HEK293 (cell line): ENCODE measurements around the gene NSMCE1.
A peak's percentile ranks its signal among the peaks of the same experiment; 100 is the strongest.

Experiments
- GLIS1 ChIP-seq: fragments of 450-650 bp; formaldehyde crosslinking; IDR thresholded peaks from 2 replicates; pipeline ENCODE4 v1.5.1; 2016; ENCODE audit warnings: missing biosample characterization, missing genetic modification characterization
- SALL2 ChIP-seq: fragments of 450-650 bp; formaldehyde crosslinking; IDR thresholded peaks from 2 replicates; pipeline ENCODE4 v1.5.0; 2017; ENCODE audit warnings: missing biosample characterization, mild to moderate bottlenecking, missing genetic modification characterization, borderline replicate concordance
- SP3 ChIP-seq: fragments of 450-650 bp; formaldehyde crosslinking; IDR thresholded peaks from 2 replicates; pipeline ENCODE4 v1.5.1; 2016; ENCODE audit warnings: missing biosample characterization, missing genetic modification characterization
- ZBTB20 ChIP-seq: fragments of 450-650 bp; formaldehyde crosslinking; IDR thresholded peaks from 2 replicates; pipeline ENCODE4 v1.5.1; 2016; ENCODE audit warnings: missing biosample characterization, missing genetic modification characterization
- ZBTB21 ChIP-seq: fragments of 450-650 bp; formaldehyde crosslinking; IDR thresholded peaks from 2 replicates; pipeline ENCODE4 v1.5.1; 2017; ENCODE audit warnings: missing biosample characterization, missing genetic modification characterization
- ZBTB48 ChIP-seq: fragments of 450-650 bp; formaldehyde crosslinking; IDR thresholded peaks from 2 replicates; pipeline ENCODE4 v1.5.1; 2016; ENCODE audit warnings: missing biosample characterization, missing genetic modification characterization
- ZFP69B ChIP-seq: fragments of 450-650 bp; formaldehyde crosslinking; IDR thresholded peaks from 2 replicates; pipeline ENCODE4 v1.5.1; 2016; ENCODE audit warnings: missing biosample characterization, missing genetic modification characterization
- ZNF114 ChIP-seq: fragments of 450-650 bp; formaldehyde crosslinking; IDR thresholded peaks from 2 replicates; pipeline ENCODE4 v1.5.0; 2017; ENCODE audit warnings: missing biosample characterization, missing genetic modification characterization
- ZNF133 ChIP-seq: fragments of 450-650 bp; formaldehyde crosslinking; IDR thresholded peaks from 2 replicates; pipeline ENCODE4 v1.5.1; 2016; ENCODE audit warnings: missing biosample characterization, missing genetic modification characterization
- ZNF146 ChIP-seq: fragments of 450-650 bp; formaldehyde crosslinking; IDR thresholded peaks from 2 replicates; pipeline ENCODE4 v1.5.1; 2016; ENCODE audit warnings: missing biosample characterization, missing genetic modification characterization
- ZNF157 ChIP-seq: fragments of 450-650 bp; formaldehyde crosslinking; IDR thresholded peaks from 2 replicates; pipeline ENCODE4 v1.5.1; 2016; ENCODE audit warnings: missing biosample characterization, missing genetic modification characterization
- ZNF223 ChIP-seq: fragments of 450-650 bp; formaldehyde crosslinking; IDR thresholded peaks from 2 replicates; pipeline ENCODE4 v1.5.1; 2016; ENCODE audit warnings: missing biosample characterization, missing genetic modification characterization
- ZNF248 ChIP-seq: fragments of 450-650 bp; formaldehyde crosslinking; IDR thresholded peaks from 2 replicates; pipeline ENCODE4 v1.5.1; 2017; ENCODE audit warnings: missing biosample characterization, missing genetic modification characterization
- ZNF335 ChIP-seq: fragments of 450-650 bp; formaldehyde crosslinking; conservative IDR thresholded peaks from 2 replicates; pipeline ENCODE4 v1.5.1; 2016; ENCODE audit warnings: missing biosample characterization, missing genetic modification characterization
- ZNF571 ChIP-seq: fragments of 450-650 bp; formaldehyde crosslinking; IDR thresholded peaks from 2 replicates; pipeline ENCODE4 v1.5.0; 2017; ENCODE audit warnings: missing biosample characterization, missing genetic modification characterization
- ZNF585B ChIP-seq: fragments of 450-650 bp; formaldehyde crosslinking; IDR thresholded peaks from 2 replicates; pipeline ENCODE4 v1.5.1; 2016; ENCODE audit warnings: missing biosample characterization, missing genetic modification characterization
- ZNF747 ChIP-seq: fragments of 450-650 bp; formaldehyde crosslinking; IDR thresholded peaks from 2 replicates; pipeline ENCODE4 v1.5.1; 2016; ENCODE audit warnings: missing biosample characterization, missing genetic modification characterization
- ZNF776 ChIP-seq: fragments of 450-650 bp; formaldehyde crosslinking; IDR thresholded peaks from 2 replicates; pipeline ENCODE4 v1.5.0; 2017; ENCODE audit warnings: missing biosample characterization, missing genetic modification characterization, borderline replicate concordance
- ZNF792 ChIP-seq: fragments of 450-650 bp; formaldehyde crosslinking; IDR thresholded peaks from 2 replicates; pipeline ENCODE4 v1.5.1; 2016; ENCODE audit warnings: missing biosample characterization, missing genetic modification characterization
- TF ChIP-seq, protein P1 (sequence below): IDR thresholded peaks from 2 replicates; pipeline ENCODE4 v1.6.1; 2011; ENCODE audit warnings: mild to moderate bottlenecking, low read depth, low read length, borderline replicate concordance
- TF ChIP-seq, protein P2 (sequence below): fragments of 450-650 bp; formaldehyde crosslinking; IDR thresholded peaks from 2 replicates; pipeline ENCODE4 v1.5.1; 2016; ENCODE audit warnings: missing biosample characterization, missing genetic modification characterization, borderline replicate concordance
- TF ChIP-seq, protein P3 (sequence below): fragments of 450-650 bp; formaldehyde crosslinking; IDR thresholded peaks from 2 replicates; pipeline ENCODE4 v1.5.1; 2016; ENCODE audit warnings: missing biosample characterization, missing genetic modification characterization, low read depth
- TF ChIP-seq, protein P4 (sequence below): fragments of 450-650 bp; formaldehyde crosslinking; IDR thresholded peaks from 2 replicates; pipeline ENCODE4 v1.5.1; 2016; ENCODE audit warnings: missing biosample characterization, missing genetic modification characterization
- TF ChIP-seq, protein P5 (sequence below): fragments of 450-650 bp; IDR thresholded peaks from 2 replicates; pipeline ENCODE4 v1.5.1; 2018; ENCODE audit warnings: missing biosample characterization, missing genetic modification characterization
- TF ChIP-seq, protein P6 (sequence below): fragments of 450-650 bp; formaldehyde crosslinking; IDR thresholded peaks from 2 replicates; pipeline ENCODE4 v1.5.1; 2016; ENCODE audit warnings: missing biosample characterization, missing genetic modification characterization

Gene NSMCE1

DNA sequence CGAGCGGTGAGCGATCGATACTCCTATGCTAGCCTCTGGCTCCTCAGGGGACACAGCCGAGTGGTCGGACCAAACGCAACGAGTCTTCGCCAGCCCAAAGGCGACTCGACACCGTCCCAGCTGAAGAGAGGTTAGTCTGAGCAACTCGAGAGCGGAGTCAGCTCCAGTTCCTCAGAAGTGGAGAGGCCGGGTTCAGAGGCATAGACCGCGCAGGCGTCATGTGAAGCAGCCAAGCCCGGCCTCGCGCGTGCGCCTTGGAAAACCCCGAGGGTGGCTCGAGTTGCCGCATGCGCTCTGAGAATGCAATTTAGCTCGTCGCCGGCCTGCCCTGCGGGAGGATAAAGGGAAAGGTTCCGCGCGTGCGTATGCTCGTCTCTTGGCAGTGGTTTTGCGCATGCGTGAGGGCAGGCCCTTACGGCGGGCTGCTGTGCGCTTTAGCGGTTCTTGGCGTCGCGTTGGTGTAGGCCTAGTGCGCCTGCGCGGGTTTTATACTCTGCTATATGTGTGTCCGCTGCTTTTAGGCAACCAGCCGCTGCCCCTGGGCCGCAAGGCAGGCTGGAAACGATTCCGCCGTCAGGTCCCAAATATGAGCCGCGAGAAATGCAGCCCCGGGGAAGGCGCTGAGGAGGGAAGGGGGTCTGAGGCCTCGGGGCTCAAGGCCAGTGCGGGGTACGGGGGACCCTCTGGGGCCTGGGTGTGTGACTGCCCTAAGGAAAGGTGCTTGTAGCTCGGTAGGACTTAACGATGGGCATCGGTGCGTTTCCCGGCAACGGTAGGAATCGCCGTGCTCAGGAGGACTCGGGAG, 64.9 kb downstream of the NSMCE1 start, which contains the start of gene KDM8 (continued):
- TF ChIP-seq ZBTB21 (tag by site-specific recombination), result no peak
- peak; percentile 52 for TF ChIP-seq ZBTB20 (tag by site-specific recombination)
- TF ChIP-seq ZNF248 (tag by site-specific recombination), result no peak
- no peak for TF ChIP-seq ZNF792 (tag by site-specific recombination)
- TF ChIP-seq ZNF146 (tag by site-specific recombination), result 0 out of 2 replicates have a peak, but pooled peaks have one; percentile 5
- TF ChIP-seq, protein P1, sequence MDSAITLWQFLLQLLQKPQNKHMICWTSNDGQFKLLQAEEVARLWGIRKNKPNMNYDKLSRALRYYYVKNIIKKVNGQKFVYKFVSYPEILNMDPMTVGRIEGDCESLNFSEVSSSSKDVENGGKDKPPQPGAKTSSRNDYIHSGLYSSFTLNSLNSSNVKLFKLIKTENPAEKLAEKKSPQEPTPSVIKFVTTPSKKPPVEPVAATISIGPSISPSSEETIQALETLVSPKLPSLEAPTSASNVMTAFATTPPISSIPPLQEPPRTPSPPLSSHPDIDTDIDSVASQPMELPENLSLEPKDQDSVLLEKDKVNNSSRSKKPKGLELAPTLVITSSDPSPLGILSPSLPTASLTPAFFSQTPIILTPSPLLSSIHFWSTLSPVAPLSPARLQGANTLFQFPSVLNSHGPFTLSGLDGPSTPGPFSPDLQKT, result no peak
- no peak for TF ChIP-seq ZNF133 (tag by site-specific recombination)
- no peak for TF ChIP-seq ZNF223 (tag by site-specific recombination)
- TF ChIP-seq ZNF747 (tag by site-specific recombination), result no peak
- TF ChIP-seq, protein P2, sequence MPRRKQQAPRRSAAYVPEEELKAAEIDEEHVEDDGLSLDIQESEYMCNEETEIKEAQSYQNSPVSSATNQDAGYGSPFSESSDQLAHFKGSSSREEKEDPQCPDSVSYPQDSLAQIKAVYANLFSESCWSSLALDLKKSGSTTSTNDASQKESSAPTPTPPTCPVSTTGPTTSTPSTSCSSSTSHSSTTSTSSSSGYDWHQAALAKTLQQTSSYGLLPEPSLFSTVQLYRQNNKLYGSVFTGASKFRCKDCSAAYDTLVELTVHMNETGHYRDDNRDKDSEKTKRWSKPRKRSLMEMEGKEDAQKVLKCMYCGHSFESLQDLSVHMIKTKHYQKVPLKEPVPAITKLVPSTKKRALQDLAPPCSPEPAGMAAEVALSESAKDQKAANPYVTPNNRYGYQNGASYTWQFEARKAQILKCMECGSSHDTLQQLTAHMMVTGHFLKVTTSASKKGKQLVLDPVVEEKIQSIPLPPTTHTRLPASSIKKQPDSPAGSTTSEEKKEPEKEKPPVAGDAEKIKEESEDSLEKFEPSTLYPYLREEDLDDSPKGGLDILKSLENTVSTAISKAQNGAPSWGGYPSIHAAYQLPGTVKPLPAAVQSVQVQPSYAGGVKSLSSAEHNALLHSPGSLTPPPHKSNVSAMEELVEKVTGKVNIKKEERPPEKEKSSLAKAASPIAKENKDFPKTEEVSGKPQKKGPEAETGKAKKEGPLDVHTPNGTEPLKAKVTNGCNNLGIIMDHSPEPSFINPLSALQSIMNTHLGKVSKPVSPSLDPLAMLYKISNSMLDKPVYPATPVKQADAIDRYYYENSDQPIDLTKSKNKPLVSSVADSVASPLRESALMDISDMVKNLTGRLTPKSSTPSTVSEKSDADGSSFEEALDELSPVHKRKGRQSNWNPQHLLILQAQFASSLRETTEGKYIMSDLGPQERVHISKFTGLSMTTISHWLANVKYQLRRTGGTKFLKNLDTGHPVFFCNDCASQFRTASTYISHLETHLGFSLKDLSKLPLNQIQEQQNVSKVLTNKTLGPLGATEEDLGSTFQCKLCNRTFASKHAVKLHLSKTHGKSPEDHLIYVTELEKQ (tag by site-specific recombination), result no peak
- no peak for TF ChIP-seq SALL2 (tag by site-specific recombination)
- no peak; the same call in 1 of the 2 replicates for TF ChIP-seq ZBTB48 (tag by site-specific recombination)
- TF ChIP-seq ZNF157 (tag by site-specific recombination), result no peak
- TF ChIP-seq, protein P3, sequence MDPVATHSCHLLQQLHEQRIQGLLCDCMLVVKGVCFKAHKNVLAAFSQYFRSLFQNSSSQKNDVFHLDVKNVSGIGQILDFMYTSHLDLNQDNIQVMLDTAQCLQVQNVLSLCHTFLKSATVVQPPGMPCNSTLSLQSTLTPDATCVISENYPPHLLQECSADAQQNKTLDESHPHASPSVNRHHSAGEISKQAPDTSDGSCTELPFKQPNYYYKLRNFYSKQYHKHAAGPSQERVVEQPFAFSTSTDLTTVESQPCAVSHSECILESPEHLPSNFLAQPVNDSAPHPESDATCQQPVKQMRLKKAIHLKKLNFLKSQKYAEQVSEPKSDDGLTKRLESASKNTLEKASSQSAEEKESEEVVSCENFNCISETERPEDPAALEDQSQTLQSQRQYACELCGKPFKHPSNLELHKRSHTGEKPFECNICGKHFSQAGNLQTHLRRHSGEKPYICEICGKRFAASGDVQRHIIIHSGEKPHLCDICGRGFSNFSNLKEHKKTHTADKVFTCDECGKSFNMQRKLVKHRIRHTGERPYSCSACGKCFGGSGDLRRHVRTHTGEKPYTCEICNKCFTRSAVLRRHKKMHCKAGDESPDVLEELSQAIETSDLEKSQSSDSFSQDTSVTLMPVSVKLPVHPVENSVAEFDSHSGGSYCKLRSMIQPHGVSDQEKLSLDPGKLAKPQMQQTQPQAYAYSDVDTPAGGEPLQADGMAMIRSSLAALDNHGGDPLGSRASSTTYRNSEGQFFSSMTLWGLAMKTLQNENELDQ, result no peak
- no peak for TF ChIP-seq GLIS1
- TF ChIP-seq ZNF335 (tag by site-specific recombination), result peak; percentile 89
- TF ChIP-seq, protein P4, sequence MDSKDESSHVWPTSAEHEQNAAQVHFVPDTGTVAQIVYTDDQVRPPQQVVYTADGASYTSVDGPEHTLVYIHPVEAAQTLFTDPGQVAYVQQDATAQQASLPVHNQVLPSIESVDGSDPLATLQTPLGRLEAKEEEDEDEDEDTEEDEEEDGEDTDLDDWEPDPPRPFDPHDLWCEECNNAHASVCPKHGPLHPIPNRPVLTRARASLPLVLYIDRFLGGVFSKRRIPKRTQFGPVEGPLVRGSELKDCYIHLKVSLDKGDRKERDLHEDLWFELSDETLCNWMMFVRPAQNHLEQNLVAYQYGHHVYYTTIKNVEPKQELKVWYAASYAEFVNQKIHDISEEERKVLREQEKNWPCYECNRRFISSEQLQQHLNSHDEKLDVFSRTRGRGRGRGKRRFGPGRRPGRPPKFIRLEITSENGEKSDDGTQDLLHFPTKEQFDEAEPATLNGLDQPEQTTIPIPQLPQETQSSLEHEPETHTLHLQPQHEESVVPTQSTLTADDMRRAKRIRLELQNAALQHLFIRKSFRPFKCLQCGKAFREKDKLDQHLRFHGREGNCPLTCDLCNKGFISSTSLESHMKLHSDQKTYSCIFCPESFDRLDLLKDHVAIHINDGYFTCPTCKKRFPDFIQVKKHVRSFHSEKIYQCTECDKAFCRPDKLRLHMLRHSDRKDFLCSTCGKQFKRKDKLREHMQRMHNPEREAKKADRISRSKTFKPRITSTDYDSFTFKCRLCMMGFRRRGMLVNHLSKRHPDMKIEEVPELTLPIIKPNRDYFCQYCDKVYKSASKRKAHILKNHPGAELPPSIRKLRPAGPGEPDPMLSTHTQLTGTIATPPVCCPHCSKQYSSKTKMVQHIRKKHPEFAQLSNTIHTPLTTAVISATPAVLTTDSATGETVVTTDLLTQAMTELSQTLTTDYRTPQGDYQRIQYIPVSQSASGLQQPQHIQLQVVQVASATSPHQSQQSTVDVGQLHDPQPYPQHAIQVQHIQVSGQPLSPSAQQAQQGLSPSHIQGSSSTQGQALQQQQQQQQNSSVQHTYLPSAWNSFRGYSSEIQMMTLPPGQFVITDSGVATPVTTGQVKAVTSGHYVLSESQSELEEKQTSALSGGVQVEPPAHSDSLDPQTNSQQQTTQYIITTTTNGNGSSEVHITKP (tag by site-specific recombination), result peak; percentile 60
- TF ChIP-seq, protein P5, sequence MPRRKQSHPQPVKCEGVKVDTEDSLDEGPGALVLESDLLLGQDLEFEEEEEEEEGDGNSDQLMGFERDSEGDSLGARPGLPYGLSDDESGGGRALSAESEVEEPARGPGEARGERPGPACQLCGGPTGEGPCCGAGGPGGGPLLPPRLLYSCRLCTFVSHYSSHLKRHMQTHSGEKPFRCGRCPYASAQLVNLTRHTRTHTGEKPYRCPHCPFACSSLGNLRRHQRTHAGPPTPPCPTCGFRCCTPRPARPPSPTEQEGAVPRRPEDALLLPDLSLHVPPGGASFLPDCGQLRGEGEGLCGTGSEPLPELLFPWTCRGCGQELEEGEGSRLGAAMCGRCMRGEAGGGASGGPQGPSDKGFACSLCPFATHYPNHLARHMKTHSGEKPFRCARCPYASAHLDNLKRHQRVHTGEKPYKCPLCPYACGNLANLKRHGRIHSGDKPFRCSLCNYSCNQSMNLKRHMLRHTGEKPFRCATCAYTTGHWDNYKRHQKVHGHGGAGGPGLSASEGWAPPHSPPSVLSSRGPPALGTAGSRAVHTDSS (tag by site-specific recombination), result no peak
- peak; percentile 50 for TF ChIP-seq ZNF585B
- peak; percentile 86 for TF ChIP-seq SP3
- peak; percentile 15 for TF ChIP-seq ZFP69B (tag by site-specific recombination)
- TF ChIP-seq ZNF571 (tag by site-specific recombination), result no peak
- TF ChIP-seq, protein P6, sequence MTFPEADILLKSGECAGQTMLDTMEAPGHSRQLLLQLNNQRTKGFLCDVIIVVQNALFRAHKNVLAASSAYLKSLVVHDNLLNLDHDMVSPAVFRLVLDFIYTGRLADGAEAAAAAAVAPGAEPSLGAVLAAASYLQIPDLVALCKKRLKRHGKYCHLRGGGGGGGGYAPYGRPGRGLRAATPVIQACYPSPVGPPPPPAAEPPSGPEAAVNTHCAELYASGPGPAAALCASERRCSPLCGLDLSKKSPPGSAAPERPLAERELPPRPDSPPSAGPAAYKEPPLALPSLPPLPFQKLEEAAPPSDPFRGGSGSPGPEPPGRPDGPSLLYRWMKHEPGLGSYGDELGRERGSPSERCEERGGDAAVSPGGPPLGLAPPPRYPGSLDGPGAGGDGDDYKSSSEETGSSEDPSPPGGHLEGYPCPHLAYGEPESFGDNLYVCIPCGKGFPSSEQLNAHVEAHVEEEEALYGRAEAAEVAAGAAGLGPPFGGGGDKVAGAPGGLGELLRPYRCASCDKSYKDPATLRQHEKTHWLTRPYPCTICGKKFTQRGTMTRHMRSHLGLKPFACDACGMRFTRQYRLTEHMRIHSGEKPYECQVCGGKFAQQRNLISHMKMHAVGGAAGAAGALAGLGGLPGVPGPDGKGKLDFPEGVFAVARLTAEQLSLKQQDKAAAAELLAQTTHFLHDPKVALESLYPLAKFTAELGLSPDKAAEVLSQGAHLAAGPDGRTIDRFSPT (tag by site-specific recombination), result no peak
- TF ChIP-seq ZNF114 (tag by site-specific recombination), result no peak
- no peak; the same call in 1 of the 2 replicates for TF ChIP-seq ZNF776 (tag by site-specific recombination)
